PFSK-1 (cell line): ENCODE results near the gene RSPH6A. TPM values are rescaled to one million over a fixed set of nuclear protein-coding genes. Genes with fewer than 3 reads are reported as not detected.

Source experiments
- FOXP2 ChIP-seq: optimal IDR thresholded peaks from 2 replicates; pipeline ENCODE3; 2011; ENCODE audit warnings: borderline replicate concordance, control low read depth, inconsistent platforms; ENCODE audit not compliant: insufficient read depth; ENCODE audit errors: extremely low read length, extremely low read depth
- POLR2AphosphoS5 ChIP-seq: IDR thresholded peaks from 2 replicates; pipeline ENCODE4 v1.6.1; 2012; ENCODE audit warnings: low read depth, mild to moderate bottlenecking, control low read depth, low read length, moderate library complexity
- SIN3A ChIP-seq: IDR thresholded peaks from 2 replicates; pipeline ENCODE4 v1.6.1; 2012; ENCODE audit warnings: mild to moderate bottlenecking, low read length, moderate library complexity, borderline replicate concordance; ENCODE audit not compliant: insufficient read depth
- TAF1 ChIP-seq: IDR thresholded peaks from 2 replicates; pipeline ENCODE4 v1.6.1; 2012; ENCODE audit warnings: low read length, control low read depth, borderline replicate concordance; ENCODE audit not compliant: insufficient read depth
- polyA plus RNA-seq: library from polyadenylated mRNA; unstranded; fragments of >200 nt; gene quantifications from one replicate; pipeline ENCODE4 v1.2.1, GENCODE V29; 2012; ENCODE audit warnings: low read depth, missing spikeins; ENCODE audit not compliant: insufficient read length
- TF ChIP-seq, protein P1 (sequence below), 2 experiments: IDR thresholded peaks; 2 replicates each; pipeline versions ENCODE4 v1.6.1 to v1.8.0; 2011 to 2012; ENCODE audit warnings: low read depth in 2 of 2, low read length in 2 of 2, control low read depth in 1 of 2, inconsistent platforms in 1 of 2, mild to moderate bottlenecking in 1 of 2, moderate library complexity in 1 of 2; ENCODE audit not compliant: insufficient read depth in 1 of 2

Gene RSPH6A
- polyA plus RNA-seq = not detected

DNA sequence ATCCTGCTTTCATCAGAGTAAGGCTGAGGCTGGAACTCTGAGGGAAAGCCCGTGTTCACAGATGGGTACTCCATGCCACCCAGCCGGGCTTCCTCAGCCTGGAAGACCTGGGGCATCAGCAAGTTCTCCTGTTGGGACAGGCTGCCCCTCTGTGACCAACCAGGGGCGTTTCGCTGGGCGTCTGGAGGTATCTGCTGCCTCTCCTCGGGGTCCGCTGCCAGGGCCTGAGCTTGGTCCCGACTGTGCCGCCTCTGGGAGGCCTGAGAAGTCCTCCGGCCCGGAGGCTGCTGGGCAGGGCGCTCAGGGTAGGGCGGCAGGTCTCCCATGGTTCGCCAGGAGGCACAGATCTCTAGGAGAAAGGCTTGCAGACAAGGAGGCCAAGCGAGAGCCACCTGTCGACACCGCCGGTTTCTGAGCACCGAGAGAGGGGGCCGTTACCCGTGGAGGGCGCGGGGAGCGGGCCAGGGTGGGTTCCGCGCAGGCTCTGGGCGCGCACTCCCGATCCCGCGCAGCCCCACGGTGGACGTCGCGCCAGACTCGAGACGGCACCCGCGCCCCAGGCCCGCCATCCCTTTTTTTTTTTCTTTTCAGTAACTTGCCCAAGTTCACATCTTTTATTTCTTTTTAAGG, at the start of gene RSPH6A:
Gene RSPH6A, minus strand, starts transcription at position 458 of the 630 bp plus-strand sequence. Its CDS starts 132 bp downstream, at position 326.
- 0 out of 2 replicates have a peak, but pooled peaks have one; percentile 12 for TF ChIP-seq POLR2AphosphoS5
- TF ChIP-seq, protein P1, sequence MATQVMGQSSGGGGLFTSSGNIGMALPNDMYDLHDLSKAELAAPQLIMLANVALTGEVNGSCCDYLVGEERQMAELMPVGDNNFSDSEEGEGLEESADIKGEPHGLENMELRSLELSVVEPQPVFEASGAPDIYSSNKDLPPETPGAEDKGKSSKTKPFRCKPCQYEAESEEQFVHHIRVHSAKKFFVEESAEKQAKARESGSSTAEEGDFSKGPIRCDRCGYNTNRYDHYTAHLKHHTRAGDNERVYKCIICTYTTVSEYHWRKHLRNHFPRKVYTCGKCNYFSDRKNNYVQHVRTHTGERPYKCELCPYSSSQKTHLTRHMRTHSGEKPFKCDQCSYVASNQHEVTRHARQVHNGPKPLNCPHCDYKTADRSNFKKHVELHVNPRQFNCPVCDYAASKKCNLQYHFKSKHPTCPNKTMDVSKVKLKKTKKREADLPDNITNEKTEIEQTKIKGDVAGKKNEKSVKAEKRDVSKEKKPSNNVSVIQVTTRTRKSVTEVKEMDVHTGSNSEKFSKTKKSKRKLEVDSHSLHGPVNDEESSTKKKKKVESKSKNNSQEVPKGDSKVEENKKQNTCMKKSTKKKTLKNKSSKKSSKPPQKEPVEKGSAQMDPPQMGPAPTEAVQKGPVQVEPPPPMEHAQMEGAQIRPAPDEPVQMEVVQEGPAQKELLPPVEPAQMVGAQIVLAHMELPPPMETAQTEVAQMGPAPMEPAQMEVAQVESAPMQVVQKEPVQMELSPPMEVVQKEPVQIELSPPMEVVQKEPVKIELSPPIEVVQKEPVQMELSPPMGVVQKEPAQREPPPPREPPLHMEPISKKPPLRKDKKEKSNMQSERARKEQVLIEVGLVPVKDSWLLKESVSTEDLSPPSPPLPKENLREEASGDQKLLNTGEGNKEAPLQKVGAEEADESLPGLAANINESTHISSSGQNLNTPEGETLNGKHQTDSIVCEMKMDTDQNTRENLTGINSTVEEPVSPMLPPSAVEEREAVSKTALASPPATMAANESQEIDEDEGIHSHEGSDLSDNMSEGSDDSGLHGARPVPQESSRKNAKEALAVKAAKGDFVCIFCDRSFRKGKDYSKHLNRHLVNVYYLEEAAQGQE (IDR thresholded peaks at IDR 0.05; ENCODE audit: insufficient read depth in 1 of 2, low read depth in 2 of 2, low read length in 2 of 2) = no peak

- TF ChIP-seq POLR2AphosphoS5 (no peak), SIN3A (no peak), TAF1 (no peak), FOXP2 (no peak)
- TF ChIP-seq, protein P1 (IDR thresholded peaks at IDR 0.05; ENCODE audit: insufficient read depth in 1 of 2, low read depth in 2 of 2, low read length in 2 of 2) = no peak
Measured at GRCh38 chr19:45864629-45865082, 49.5 kb upstream of the RSPH6A start.

DNA sequence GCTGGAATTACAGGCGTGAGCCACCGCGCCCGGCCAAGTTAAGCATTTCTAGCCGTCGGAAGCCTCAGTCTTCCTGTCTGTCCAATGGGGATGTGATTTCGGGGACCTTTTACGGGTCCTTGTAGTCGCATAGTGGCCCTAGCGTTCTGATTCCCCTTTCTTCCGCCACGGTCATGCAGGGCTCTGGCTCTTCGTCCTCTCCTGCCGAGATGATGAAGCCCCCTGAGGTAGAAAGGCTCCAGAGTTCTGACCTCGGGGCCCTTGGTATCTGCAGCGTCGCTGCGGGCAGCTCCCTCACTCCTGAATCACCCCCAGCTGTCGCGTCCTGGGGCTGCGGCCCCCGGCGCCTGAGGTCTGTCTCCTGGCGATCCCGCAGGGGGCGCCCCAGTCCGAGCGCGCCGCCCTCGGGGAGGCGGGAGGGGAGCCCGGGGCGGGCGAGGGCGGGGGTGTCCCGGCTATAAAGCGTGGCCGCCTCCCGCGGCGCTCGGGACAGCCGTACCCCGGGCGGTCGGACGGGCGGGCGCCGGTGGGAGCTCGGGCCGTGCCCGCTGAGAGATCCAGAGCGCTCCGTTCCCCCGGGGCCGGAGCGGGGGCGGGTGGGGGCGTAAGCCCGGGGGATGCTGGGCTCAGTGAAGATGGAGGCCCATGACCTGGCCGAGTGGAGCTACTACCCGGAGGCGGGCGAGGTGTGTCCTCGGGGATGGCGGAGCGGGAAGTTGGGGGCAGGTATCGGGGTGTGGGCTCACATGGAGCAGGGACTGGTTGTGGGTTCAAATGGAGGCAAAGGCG, 48.9 kb upstream of the RSPH6A start, which contains the start of gene FOXA3:
Gene FOXA3, plus strand, starts transcription at position 487 of the 789 bp plus-strand sequence. Its CDS starts 131 bp downstream, at position 618.
- TF ChIP-seq TAF1 = no peak
- no peak for TF ChIP-seq FOXP2
- TF ChIP-seq POLR2AphosphoS5 = no peak
- TF ChIP-seq, protein P1 (IDR thresholded peaks at IDR 0.05; ENCODE audit: insufficient read depth in 1 of 2, low read depth in 2 of 2, low read length in 2 of 2) = no peak
- no peak for TF ChIP-seq SIN3A

DNA sequence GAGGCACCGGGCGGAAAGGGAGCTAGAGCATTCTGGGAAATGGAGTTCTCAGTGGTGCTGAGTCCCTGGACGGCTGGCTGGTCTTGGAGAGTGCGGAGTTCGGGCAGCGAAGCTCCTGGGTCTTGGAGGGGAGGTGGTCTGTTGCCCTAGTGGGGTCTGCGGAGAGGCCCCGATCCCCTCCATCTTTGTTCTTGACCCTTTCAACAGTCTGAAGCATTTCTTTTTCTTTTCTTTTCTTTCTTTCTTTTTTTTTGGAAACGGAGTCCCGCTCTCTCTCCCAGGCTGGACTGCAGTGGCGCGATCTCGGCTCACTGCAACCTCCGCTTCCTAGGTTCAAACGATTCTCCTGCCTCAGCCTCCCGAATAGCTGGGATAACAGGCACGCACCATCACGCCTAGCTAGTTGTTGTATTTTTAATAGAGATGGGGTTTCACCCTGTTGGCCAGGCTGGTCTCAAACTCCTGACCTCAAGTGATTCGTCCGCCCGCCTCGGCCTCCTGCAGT, 48.3 kb upstream of the RSPH6A start:
- TF ChIP-seq, protein P1 (IDR thresholded peaks at IDR 0.05; ENCODE audit: insufficient read depth in 1 of 2, low read depth in 2 of 2, low read length in 2 of 2) = no peak
- no peak for TF ChIP-seq SIN3A
